HepG2 (cell line): ENCODE results near the gene SYP.

Experiments used
- ZNF609 ChIP-seq: sonication (generic); formaldehyde crosslinking; IDR thresholded peaks from 2 replicates; pipeline ENCODE4 v1.4.0; 2020; ENCODE audit warnings: mild to moderate bottlenecking, missing genetic modification reagents, borderline replicate concordance
- ZNF740 ChIP-seq: sonication (generic); formaldehyde crosslinking; IDR thresholded peaks from 2 replicates; pipeline ENCODE4 v1.4.0; 2020; ENCODE audit warnings: missing genetic modification reagents

GRCh38 chrX:49175435-49176274 lies 24.3 kb downstream of the SYP start:
- no peak for TF ChIP-seq ZNF740 (CRISPR knock-in tag)
- TF ChIP-seq ZNF609 (CRISPR knock-in tag), result no peak
